LNCAP (cell line): ENCODE measurements around the gene NMRK2.

Experiments
- TF ChIP-seq, protein P1 (sequence below): fragments of 450-650 bp; IDR thresholded peaks from 2 replicates; pipeline ENCODE4 v1.5.1; 2017; ENCODE audit warnings: mild to moderate bottlenecking

The NMRK2 gene

DNA sequence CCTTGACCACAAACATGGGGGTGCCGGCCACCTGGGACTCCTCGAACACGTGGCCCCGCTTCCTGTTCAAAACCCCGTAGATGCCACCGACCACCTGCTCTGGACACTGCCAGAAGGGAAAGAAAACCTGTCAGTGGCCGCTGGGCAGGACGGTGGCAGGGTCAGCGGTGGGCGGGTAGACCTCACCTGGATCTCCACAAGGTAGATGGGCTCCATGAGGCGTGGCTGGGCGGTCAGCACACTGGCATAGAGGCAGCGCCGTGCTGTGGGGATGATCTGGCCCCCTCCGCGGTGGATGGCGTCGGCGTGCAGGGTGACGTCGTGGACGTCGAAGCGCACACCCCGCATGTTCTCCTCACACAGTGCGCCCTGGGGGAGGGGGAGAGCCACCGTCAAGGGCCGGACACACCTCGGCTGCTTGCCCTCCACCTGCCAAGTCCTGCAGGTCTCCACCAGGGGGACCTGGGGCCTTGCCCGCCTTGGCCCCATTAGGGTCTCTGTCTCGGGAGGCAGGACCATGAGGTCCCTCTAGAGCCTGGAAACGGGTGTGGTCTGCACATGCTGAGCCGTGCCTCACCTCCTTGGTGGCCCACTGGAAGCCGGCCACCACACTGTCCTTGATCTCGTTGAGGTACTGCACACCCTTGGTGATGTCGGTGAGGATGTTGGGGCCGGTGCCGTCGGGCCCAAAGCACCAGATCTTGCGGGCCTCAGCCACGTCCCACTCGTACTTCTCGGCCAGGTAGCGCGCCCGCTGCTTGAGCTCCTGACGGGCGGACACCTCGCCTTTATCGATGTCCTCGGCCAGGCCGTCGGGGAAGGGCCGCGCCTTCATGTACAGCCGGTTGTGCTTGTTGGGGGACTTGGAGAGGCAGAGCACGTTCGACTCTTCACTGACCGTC is 44.6 kb downstream of the NMRK2 start:
- TF ChIP-seq, protein P1, sequence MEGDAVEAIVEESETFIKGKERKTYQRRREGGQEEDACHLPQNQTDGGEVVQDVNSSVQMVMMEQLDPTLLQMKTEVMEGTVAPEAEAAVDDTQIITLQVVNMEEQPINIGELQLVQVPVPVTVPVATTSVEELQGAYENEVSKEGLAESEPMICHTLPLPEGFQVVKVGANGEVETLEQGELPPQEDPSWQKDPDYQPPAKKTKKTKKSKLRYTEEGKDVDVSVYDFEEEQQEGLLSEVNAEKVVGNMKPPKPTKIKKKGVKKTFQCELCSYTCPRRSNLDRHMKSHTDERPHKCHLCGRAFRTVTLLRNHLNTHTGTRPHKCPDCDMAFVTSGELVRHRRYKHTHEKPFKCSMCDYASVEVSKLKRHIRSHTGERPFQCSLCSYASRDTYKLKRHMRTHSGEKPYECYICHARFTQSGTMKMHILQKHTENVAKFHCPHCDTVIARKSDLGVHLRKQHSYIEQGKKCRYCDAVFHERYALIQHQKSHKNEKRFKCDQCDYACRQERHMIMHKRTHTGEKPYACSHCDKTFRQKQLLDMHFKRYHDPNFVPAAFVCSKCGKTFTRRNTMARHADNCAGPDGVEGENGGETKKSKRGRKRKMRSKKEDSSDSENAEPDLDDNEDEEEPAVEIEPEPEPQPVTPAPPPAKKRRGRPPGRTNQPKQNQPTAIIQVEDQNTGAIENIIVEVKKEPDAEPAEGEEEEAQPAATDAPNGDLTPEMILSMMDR = peak; percentile 17; the same call in 1 of the 2 replicates

DNA sequence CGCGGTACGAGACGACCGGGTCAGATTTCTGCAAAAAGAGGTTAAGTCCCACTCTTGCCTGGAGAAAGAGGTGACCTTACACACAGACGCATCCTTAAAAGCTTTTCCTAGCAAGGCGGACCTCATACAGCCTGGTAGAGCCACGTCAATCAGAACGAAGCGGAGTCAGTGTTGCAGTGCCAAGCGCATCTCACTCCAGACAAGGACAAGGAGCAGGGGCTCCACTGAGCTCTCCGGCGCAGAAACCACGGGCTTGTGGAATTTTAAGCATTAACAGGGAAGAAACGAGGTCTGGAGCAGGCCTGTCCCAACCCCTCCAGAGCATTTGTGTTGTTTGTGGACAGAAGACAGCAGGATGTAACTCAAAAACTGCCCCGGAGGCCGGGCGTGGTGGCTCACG is 45.3 kb downstream of the NMRK2 start:
- TF ChIP-seq, protein P1 = no peak

GRCh38 chr19:3979289-3979673 is 46.4 kb downstream of the NMRK2 start:
- TF ChIP-seq, protein P1 = no peak

DNA sequence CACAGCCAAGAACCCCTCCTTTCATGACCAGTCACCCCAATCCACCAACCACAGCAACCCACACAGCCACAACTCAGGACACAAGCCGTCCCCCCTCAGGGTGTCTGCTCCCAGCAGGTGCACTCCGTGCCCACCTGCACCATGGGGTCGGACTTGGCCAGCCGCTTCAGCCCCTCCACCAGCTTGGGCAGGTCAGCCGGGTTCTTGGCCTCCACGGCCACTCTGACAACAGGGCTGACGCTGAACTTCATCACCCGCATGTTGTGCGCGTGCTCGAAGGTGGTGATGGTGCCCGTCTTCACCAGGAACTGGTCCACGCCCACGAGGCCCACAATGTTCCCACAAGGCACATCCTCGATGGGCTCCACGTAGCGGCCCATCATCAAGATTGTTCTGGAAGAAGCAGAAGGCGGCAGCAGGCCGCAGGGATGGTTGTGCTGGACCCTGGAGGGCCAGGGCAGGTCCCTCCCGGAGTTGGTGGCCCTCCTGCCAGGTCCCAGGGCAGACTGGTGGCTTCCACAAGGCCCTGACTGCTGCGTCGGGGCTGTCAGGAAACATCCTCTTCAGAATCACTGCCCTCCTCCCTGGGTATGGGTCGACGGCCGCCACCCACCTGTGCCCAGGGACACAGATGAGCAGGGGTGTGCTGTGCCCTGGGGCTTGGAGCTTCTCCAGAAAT is 46.9 kb downstream of the NMRK2 start:
- TF ChIP-seq, protein P1 = no peak

- TF ChIP-seq, protein P1 = no peak
Observed at GRCh38 chr19:3980353-3981251, 47.7 kb downstream of the NMRK2 start.

DNA sequence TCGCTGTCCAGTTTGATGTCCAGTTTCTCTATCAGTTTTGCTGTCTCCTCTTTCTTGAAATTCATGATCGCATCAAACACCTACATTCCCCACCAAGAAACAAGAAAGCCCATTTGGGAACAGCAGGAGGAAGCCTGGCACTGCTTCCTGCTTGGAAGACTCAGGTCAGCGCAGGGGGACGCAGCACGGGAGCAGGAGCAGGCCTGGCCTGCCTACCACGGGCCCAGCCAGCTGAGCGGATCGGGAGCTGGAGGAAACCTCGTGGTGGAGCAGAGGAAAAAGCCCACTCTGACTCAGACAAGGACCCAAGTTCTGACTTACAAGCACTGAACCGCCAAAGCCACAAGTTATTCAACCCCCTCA is 48.5 kb downstream of the NMRK2 start:
- TF ChIP-seq, protein P1 = no peak
